Hepatocyte (in vitro differentiated cells): Measurements from ENCODE around the gene FAM114A2. TPM values are rescaled to one million over a fixed set of nuclear protein-coding genes. Genes with fewer than 3 reads are reported as not detected.

Experiments
- DNase-seq: peaks from one replicate; pipeline ENCODE4 v3.0.0-alpha.2; 2016; ENCODE audit warnings: low spot score
- H2AFZ ChIP-seq: fragments of 200-600 bp; sonication (generic); 2 replicates; pipeline ENCODE4 v1.6.0; 2016; ENCODE audit warnings: antibody characterized with exemption, mild to moderate bottlenecking
- H3K27ac ChIP-seq: fragments of 200-600 bp; sonication (generic); 2 replicates; pipeline ENCODE4 v1.5.1; 2016; ENCODE audit warnings: mild to moderate bottlenecking
- H3K27me3 ChIP-seq: fragments of 200-600 bp; sonication (generic); 2 replicates; pipeline ENCODE4 v1.6.1; 2016
- H3K36me3 ChIP-seq: fragments of 200-600 bp; sonication (generic); replicated peaks from 2 replicates; pipeline ENCODE4 v1.5.1; 2016; ENCODE audit warnings: low read depth; ENCODE audit not compliant: insufficient read depth
- H3K4me1 ChIP-seq: fragments of 200-600 bp; sonication (generic); 2 replicates; pipeline ENCODE4 v1.5.1; 2016; ENCODE audit warnings: mild to moderate bottlenecking, moderate library complexity; ENCODE audit not compliant: insufficient read depth
- H3K4me2 ChIP-seq: fragments of 200-600 bp; sonication (generic); 2 replicates; pipeline ENCODE4 v1.6.0; 2016
- H3K4me3 ChIP-seq: fragments of 200-600 bp; sonication (generic); 2 replicates; pipeline ENCODE4 v1.5.1; 2016; ENCODE audit warnings: mild to moderate bottlenecking
- H3K79me2 ChIP-seq: fragments of 200-600 bp; sonication (generic); 2 replicates; pipeline ENCODE4 v1.6.0; 2017; ENCODE audit warnings: mild to moderate bottlenecking
- H3K9me2 ChIP-seq: fragments of 200-600 bp; sonication (generic); replicated peaks from 2 replicates; pipeline ENCODE4 v1.6.0; 2017; ENCODE audit warnings: mild to moderate bottlenecking; ENCODE audit not compliant: insufficient read depth
- H3K9me3 ChIP-seq: fragments of 200-600 bp; sonication (generic); 2 replicates; pipeline ENCODE4 v1.5.1; 2016; ENCODE audit warnings: low read depth, mild to moderate bottlenecking
- H4K20me1 ChIP-seq: fragments of 200-600 bp; sonication (generic); 2 replicates; pipeline ENCODE4 v1.6.0; 2016; ENCODE audit warnings: mild to moderate bottlenecking; ENCODE audit not compliant: insufficient read depth, poor library complexity, severe bottlenecking
- EZH2 ChIP-seq: fragments of 200-600 bp; sonication (generic); IDR thresholded peaks from 2 replicates; pipeline ENCODE4 v1.6.1; 2016; ENCODE audit warnings: antibody characterized with exemption, mild to moderate bottlenecking, borderline replicate concordance
- EZH2phosphoT487 ChIP-seq: fragments of 200-600 bp; sonication (generic); IDR thresholded peaks from one replicate; pipeline ENCODE4 v1.6.1; 2018; ENCODE audit warnings: antibody characterized with exemption, mild to moderate bottlenecking, low read depth, moderate library complexity; ENCODE audit not compliant: unreplicated experiment, severe bottlenecking
- WGBS: methylation state at CpG from one replicate; pipeline ENCODE4 v1.1.6; 2016; ENCODE audit warnings: low lambda C conversion rate; ENCODE audit errors: missing lambda C conversion rate; 5-methylcytosine and 5-hydroxymethylcytosine counted together
- polyA plus RNA-seq: library from polyadenylated mRNA; unstranded; fragments of >200 nt; fragmentation: Nextera tagmentation; extraction: Ambion mirVana; gene quantifications from 2 replicates; pipeline ENCODE4 v1.2.1, GENCODE V29; 2016
- total RNA-seq: library from RNA; depleted of rRNA; stranded (reverse); fragments of >200 nt; gene quantifications from 2 replicates; pipeline ENCODE4 v1.2.3, GENCODE V29; 2014
- TF ChIP-seq, protein P1 (sequence below): fragments of 200-600 bp; sonication (generic); IDR thresholded peaks from 2 replicates; pipeline ENCODE4 v1.5.1; 2016; ENCODE audit warnings: antibody characterized with exemption, mild to moderate bottlenecking; ENCODE audit not compliant: poor library complexity

FAM114A2 gene
- total and polyA plus RNA-seq, 2 experiments from 2014 or later = 12.0 to 22.8 TPM

GRCh38 chr5:154053468-154053867, 14.8 kb upstream of the FAM114A2 start:
- H3K9me2 ChIP-seq = no peaks in the 10 kb centered on the region
- no peaks in the 10 kb centered on the region for H3K27me3 ChIP-seq
- H3K4me3 ChIP-seq = no peak overlapping the region
- H3K27ac ChIP-seq = no peak overlapping the region
- H4K20me1 ChIP-seq = peaks cover 13% of the 10 kb centered on the region
- H3K9me3 ChIP-seq = no peaks in the 10 kb centered on the region
- TF ChIP-seq EZH2phosphoT487 (no peak), EZH2 (no peak)
- TF ChIP-seq, protein P1, sequence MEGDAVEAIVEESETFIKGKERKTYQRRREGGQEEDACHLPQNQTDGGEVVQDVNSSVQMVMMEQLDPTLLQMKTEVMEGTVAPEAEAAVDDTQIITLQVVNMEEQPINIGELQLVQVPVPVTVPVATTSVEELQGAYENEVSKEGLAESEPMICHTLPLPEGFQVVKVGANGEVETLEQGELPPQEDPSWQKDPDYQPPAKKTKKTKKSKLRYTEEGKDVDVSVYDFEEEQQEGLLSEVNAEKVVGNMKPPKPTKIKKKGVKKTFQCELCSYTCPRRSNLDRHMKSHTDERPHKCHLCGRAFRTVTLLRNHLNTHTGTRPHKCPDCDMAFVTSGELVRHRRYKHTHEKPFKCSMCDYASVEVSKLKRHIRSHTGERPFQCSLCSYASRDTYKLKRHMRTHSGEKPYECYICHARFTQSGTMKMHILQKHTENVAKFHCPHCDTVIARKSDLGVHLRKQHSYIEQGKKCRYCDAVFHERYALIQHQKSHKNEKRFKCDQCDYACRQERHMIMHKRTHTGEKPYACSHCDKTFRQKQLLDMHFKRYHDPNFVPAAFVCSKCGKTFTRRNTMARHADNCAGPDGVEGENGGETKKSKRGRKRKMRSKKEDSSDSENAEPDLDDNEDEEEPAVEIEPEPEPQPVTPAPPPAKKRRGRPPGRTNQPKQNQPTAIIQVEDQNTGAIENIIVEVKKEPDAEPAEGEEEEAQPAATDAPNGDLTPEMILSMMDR = no peak
- no peak overlapping the region for H3K4me2 ChIP-seq
- H3K79me2 ChIP-seq = peaks cover 3% of the 10 kb centered on the region
- no peaks in the 10 kb centered on the region for H3K4me1 ChIP-seq
- 98% methylated on average over 4 of the region's 4 CpGs for WGBS
- no peak overlapping the region for H2AFZ ChIP-seq
- no peak for DNase-seq
- peaks cover 4% of the 10 kb centered on the region for H3K36me3 ChIP-seq

- 96% methylated on average over 5 of the region's 5 CpGs for WGBS
- H3K9me2 ChIP-seq = no peaks in the 10 kb centered on the region
- no peak overlapping the region for H3K4me3 ChIP-seq
- H3K4me2 ChIP-seq = no peak overlapping the region
- no peaks in the 10 kb centered on the region for H3K27me3 ChIP-seq
- H3K79me2 ChIP-seq = peaks cover 16% of the 10 kb centered on the region
- no peaks in the 10 kb centered on the region for H3K9me3 ChIP-seq
- no peaks in the 10 kb centered on the region for H3K4me1 ChIP-seq
- H2AFZ ChIP-seq = no peak overlapping the region
- TF ChIP-seq EZH2 = no peak
- no peak for TF ChIP-seq EZH2phosphoT487
- TF ChIP-seq, protein P1 = no peak
- H4K20me1 ChIP-seq = peaks cover 4% of the 10 kb centered on the region
- peaks cover 4% of the 10 kb centered on the region for H3K36me3 ChIP-seq
- no peak overlapping the region for H3K27ac ChIP-seq
- no peak for DNase-seq
These were observed 10.9 kb upstream of the FAM114A2 start for GRCh38 chr5:154049636-154050035.

DNA sequence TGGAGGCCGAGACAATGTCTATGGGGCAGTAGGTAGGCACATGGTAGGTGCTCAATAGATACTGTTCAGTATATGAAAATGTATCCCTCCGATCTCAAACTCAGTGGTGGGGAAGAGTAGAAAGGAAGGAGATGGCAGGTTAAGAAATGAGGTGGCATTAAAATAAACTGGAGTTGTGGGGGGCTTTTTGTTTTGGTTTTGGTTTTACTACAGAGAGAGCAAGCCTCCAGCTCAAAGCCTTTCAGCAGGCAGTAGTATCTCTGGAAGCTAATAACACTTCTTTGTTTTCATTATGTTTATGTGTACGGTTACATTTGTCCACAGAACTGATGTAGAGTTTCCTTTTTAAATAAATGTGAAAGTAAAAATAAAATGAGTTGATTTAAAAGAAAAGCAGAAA, 8.6 kb upstream of the FAM114A2 start:
- 91% methylated on average over 3 of the region's 3 CpGs for WGBS
- Histone ChIP-seq H3K4me3 (no peak overlapping the region), H3K9me3 (no peaks in the 10 kb centered on the region), H4K20me1 (peaks cover 4% of the 10 kb centered on the region), H3K27ac (no peak overlapping the region), H3K36me3 (no peaks in the 10 kb centered on the region), H3K9me2 (no peaks in the 10 kb centered on the region), H3K27me3 (no peaks in the 10 kb centered on the region), H3K4me2 (no peak overlapping the region), H3K4me1 (no peaks in the 10 kb centered on the region), H2AFZ (no peak overlapping the region), H3K79me2 (peaks cover 27% of the 10 kb centered on the region)
- no peak for DNase-seq
- TF ChIP-seq EZH2phosphoT487 (no peak), EZH2 (no peak)
- TF ChIP-seq, protein P1 = no peak

DNA sequence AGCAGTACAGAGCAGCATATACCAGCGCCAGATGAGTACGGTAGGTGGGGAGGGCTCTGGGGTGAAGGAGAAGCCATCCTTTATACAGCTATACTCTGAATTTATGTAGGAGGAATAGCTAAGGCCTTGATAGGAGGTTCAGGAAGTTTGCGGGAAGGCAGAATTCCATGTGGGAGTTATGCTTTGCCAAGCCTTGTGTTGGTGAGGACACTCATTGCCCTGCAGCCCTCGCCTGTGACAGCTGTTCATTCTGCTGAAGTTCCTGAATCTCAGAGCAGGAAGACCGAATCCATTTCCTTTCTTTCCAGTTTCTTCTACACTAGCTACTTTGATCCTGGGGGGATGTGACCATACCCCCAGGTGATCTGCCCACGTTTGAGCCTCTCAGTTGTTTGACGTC, 7.8 kb upstream of the FAM114A2 start:
- Histone ChIP-seq H3K27ac (no peak overlapping the region), H3K27me3 (no peaks in the 10 kb centered on the region), H3K9me3 (no peaks in the 10 kb centered on the region), H4K20me1 (peaks cover 4% of the 10 kb centered on the region), H3K4me1 (no peaks in the 10 kb centered on the region), H3K36me3 (no peaks in the 10 kb centered on the region), H3K4me2 (no peak overlapping the region), H3K79me2 (peaks cover 36% of the 10 kb centered on the region), H3K4me3 (no peak overlapping the region), H3K9me2 (no peaks in the 10 kb centered on the region), H2AFZ (no peak overlapping the region)
- WGBS = 91% methylated on average over 7 of the region's 7 CpGs
- no peak for DNase-seq
- TF ChIP-seq, protein P1 = no peak
- TF ChIP-seq EZH2phosphoT487 (no peak), EZH2 (no peak)
